LHCN-M2 (cell line): ENCODE measurements around the gene MPV17L2. TPM values are rescaled to one million over a fixed set of nuclear protein-coding genes. Genes with fewer than 3 reads are reported as not detected.
"Not testable (repeated sequence)": the region's sequence is repeated elsewhere in the genome, so short reads cannot be mapped to it uniquely, and the experiment has no call there.

Experiments used
- DNase-seq: peaks from one replicate; pipeline ENCODE4 v3.0.0-alpha.2; 2012; ENCODE audit warnings: low read depth
- polyA plus RNA-seq: library from polyadenylated mRNA; unstranded; fragments of >200 nt; gene quantifications from one replicate; pipeline ENCODE4 v1.2.1, GENCODE V29; 2012; ENCODE audit warnings: missing spikeins
- total RNA-seq: library from RNA; depleted of rRNA; stranded (reverse); fragments of >200 nt; gene quantifications from 2 replicates; pipeline ENCODE4 v1.2.3, GENCODE V29; 2014; rRNA removed

The MPV17L2 gene
- total RNA-seq, result 33.7 and 51.1 TPM in 2 replicates
- 18.7 TPM for polyA plus RNA-seq

GRCh38 chr19:18192673-18193387, at the start of gene MPV17L2:
Gene MPV17L2 (plus strand): TSS chr19:18193218. CDS start chr19:18193282, 64 bp downstream.
- DNase-seq, result peak; percentile 100

GRCh38 chr19:18143902-18144301, 49.1 kb upstream of the MPV17L2 start:
- DNase-seq, result no peak

GRCh38 chr19:18144361-18144760, 48.7 kb upstream of the MPV17L2 start:
- no peak for DNase-seq

- DNase-seq, result no peak
Observed at GRCh38 chr19:18144906-18145305, 48.1 kb upstream of the MPV17L2 start.

GRCh38 chr19:18145391-18145999, 47.5 kb upstream of the MPV17L2 start:
- no peak for DNase-seq

- DNase-seq, result no peak
Observed at GRCh38 chr19:18147396-18147795, 45.6 kb upstream of the MPV17L2 start.

GRCh38 chr19:18149596-18149975, 43.4 kb upstream of the MPV17L2 start:
- DNase-seq, result no peak

GRCh38 chr19:18150776-18151624, 42.0 kb upstream of the MPV17L2 start:
- DNase-seq, result no peak

GRCh38 chr19:18152442-18152816, 40.6 kb upstream of the MPV17L2 start:
- peak; percentile 96 for DNase-seq

- peak; percentile 97 for DNase-seq
Observed at GRCh38 chr19:18152817-18153555, 40.0 kb upstream of the MPV17L2 start, which contains the start of gene PIK3R2. Gene PIK3R2 (plus strand): TSS chr19:18153163. CDS start chr19:18155880, 2,717 bp downstream.

- DNase-seq, result no peak
Observed at GRCh38 chr19:18153556-18154134, 39.4 kb upstream of the MPV17L2 start.

GRCh38 chr19:18155095-18156087, 37.6 kb upstream of the MPV17L2 start:
- no peak for DNase-seq

GRCh38 chr19:18156268-18156667, 36.8 kb upstream of the MPV17L2 start:
- no peak for DNase-seq

GRCh38 chr19:18156841-18157464, 36.1 kb upstream of the MPV17L2 start:
- DNase-seq, result peak; percentile 69

- peak; percentile 21 for DNase-seq
Observed at GRCh38 chr19:18157465-18158063, 35.5 kb upstream of the MPV17L2 start.

GRCh38 chr19:18158467-18158866, 34.6 kb upstream of the MPV17L2 start:
- DNase-seq, result no peak

- not testable (repeated sequence) for DNase-seq
Observed at GRCh38 chr19:18159059-18159616, 33.9 kb upstream of the MPV17L2 start.

- no peak for DNase-seq
Observed at GRCh38 chr19:18159810-18160209, 33.2 kb upstream of the MPV17L2 start.
